Epidermal melanocyte (primary cell): ENCODE measurements around the gene DUSP15.
A peak's percentile ranks its signal among the peaks of the same experiment; 100 is the strongest.

Experiments
- DNase-seq: peaks from one replicate; pipeline ENCODE4 v3.0.0; 2011; ENCODE audit warnings: low spot score; ENCODE audit not compliant: insufficient read length

Gene DUSP15

GRCh38 chr20:31860390-31861134 is 9.8 kb downstream of the DUSP15 start:
- DNase-seq, result peak; percentile 67

- no peak for DNase-seq
Measured at GRCh38 chr20:31859998-31860380, 10.3 kb downstream of the DUSP15 start.

GRCh38 chr20:31859266-31859997 is 10.9 kb downstream of the DUSP15 start:
- DNase-seq, result no peak

GRCh38 chr20:31858760-31859083 is 11.6 kb downstream of the DUSP15 start:
- DNase-seq, result no peak

- DNase-seq, result no peak
Measured at GRCh38 chr20:31857861-31858759, 12.2 kb downstream of the DUSP15 start.

GRCh38 chr20:31856516-31856915 is 13.8 kb downstream of the DUSP15 start:
- no peak for DNase-seq

GRCh38 chr20:31853481-31853880 is 16.8 kb downstream of the DUSP15 start:
- no peak for DNase-seq

- no peak for DNase-seq
Measured at GRCh38 chr20:31851240-31851955, 18.9 kb downstream of the DUSP15 start.

- no peak for DNase-seq
Measured at GRCh38 chr20:31849306-31849930, 20.9 kb downstream of the DUSP15 start.

GRCh38 chr20:31848088-31848999 is 22.0 kb downstream of the DUSP15 start:
- no peak for DNase-seq

- DNase-seq, result no peak
Measured at GRCh38 chr20:31846793-31847138, 23.6 kb downstream of the DUSP15 start.

- no peak for DNase-seq
Measured at GRCh38 chr20:31845300-31845863, 24.9 kb downstream of the DUSP15 start, which contains the start of gene FOXS1. TSS of gene FOXS1 (minus strand) at chr20:31845604. CDS start at chr20:31845542, 62 bp downstream.

GRCh38 chr20:31844737-31845299 is 25.5 kb downstream of the DUSP15 start:
- no peak for DNase-seq

GRCh38 chr20:31843881-31844280 is 26.4 kb downstream of the DUSP15 start:
- no peak for DNase-seq

GRCh38 chr20:31843288-31843687 is 27.0 kb downstream of the DUSP15 start:
- DNase-seq, result no peak

- peak; percentile 52 for DNase-seq
Measured at GRCh38 chr20:31842471-31843157, 27.7 kb downstream of the DUSP15 start.

GRCh38 chr20:31841928-31842327 is 28.4 kb downstream of the DUSP15 start:
- DNase-seq, result no peak
